ENCODE measurements around the gene TARDBP. TPM values are rescaled to one million over a fixed set of nuclear protein-coding genes. Genes with fewer than 3 reads are reported as not detected.

TARDBP gene
- polyA plus RNA-seq, 1 donor from 2014 or later = 129 TPM

DNA sequence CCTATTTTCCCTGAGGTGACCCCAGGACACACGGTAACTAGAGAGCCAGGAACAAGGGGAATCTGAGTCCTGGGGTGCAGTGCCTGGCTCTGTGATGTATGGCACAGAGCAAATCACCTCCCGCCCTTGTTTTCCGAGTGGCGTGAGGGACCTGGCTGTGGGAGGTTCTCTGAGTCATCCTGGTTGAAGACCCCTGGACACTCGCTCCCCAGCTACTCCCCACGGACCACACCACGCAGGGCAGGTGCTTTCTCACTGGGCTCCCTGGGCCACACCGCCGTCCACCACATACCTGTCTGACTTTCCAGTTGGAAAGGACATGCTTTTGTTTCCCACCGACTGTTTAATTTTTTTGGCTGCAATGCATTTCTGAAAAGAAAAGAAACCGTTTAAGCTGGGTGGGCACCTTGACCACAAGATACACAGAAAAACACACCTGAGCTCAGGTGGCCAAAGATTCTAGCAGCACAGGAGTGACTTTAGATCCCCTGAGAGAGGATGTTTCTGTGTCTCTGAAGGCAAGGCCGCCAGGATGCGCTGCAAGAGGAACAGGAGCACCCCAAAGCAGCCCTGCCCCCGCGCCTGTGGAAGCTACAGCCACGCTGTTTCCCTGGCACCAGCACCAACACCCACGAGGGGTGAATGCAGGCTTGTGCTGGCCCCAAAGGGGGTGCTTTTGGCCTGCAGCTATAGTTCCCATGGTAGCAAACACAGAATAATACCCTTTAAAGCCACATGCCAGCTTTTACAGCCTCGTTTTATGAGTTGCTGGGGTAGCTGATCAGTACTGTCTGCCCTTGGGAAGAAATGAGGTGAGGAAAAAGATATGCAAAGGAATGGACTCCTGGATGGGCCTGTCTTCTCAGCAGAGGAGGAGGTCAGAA is 55.5 kb downstream of the TARDBP start:
- H3K4me3 ChIP-seq (ENCODE audit: low read length) = no peak overlapping the region
- no peaks in the 10 kb centered on the region for H3K27me3 ChIP-seq (ENCODE audit: insufficient read depth, low read depth, low read length)
- H3K79me2 ChIP-seq (replicated peaks; ENCODE audit: insufficient read depth, low read length) = no peaks in the 10 kb centered on the region
- no peaks in the 10 kb centered on the region for H3F3A ChIP-seq (ENCODE audit: insufficient read depth, low read length, poor library complexity, severe bottlenecking)
- no peak overlapping the region for H3K4me2 ChIP-seq (ENCODE audit: low read length)
- no peaks in the 10 kb centered on the region for H3K9me2 ChIP-seq (ENCODE audit: insufficient read depth, low read length)
- H3K9ac ChIP-seq (ENCODE audit: low read length) = no peak overlapping the region
- TF ChIP-seq SMC3 (conservative IDR thresholded peaks at IDR 0.05; ENCODE audit: poor library complexity) = no peak
- no peak for TF ChIP-seq REST (IDR thresholded peaks at IDR 0.05; ENCODE audit: borderline replicate concordance)
- TF ChIP-seq EZH2 (IDR thresholded peaks at IDR 0.05; ENCODE audit: borderline replicate concordance, insufficient read depth, low read length, poor library complexity, severe bottlenecking) = no peak
- no peak for TF ChIP-seq EP300 (conservative IDR thresholded peaks at IDR 0.05; ENCODE audit: poor library complexity, severe bottlenecking)
- TF ChIP-seq CTCF (IDR thresholded peaks at IDR 0.05; ENCODE audit: poor library complexity, severe bottlenecking) = no peak
- no peak for TF ChIP-seq MXI1 (conservative IDR thresholded peaks at IDR 0.05; ENCODE audit: poor library complexity, severe bottlenecking)
- TF ChIP-seq RAD21 (conservative IDR thresholded peaks at IDR 0.05) = no peak
- TF ChIP-seq TAF1 (IDR thresholded peaks at IDR 0.05; ENCODE audit: low read depth) = no peak
- no peak for TF ChIP-seq POLR2AphosphoS5 (IDR thresholded peaks at IDR 0.05)
- no peaks in the 10 kb centered on the region for H4K20me1 ChIP-seq (ENCODE audit: insufficient read depth)
- no peak overlapping the region for H2AFZ ChIP-seq (ENCODE audit: low read depth, low read length)
- no peak overlapping the region for H3K27ac ChIP-seq (ENCODE audit: low read length)
- peaks cover 15% of the 10 kb centered on the region for H3K36me3 ChIP-seq (ENCODE audit: insufficient read depth, low read length)
- no peaks in the 10 kb centered on the region for H3K9me3 ChIP-seq (ENCODE audit: low read length)

DNA sequence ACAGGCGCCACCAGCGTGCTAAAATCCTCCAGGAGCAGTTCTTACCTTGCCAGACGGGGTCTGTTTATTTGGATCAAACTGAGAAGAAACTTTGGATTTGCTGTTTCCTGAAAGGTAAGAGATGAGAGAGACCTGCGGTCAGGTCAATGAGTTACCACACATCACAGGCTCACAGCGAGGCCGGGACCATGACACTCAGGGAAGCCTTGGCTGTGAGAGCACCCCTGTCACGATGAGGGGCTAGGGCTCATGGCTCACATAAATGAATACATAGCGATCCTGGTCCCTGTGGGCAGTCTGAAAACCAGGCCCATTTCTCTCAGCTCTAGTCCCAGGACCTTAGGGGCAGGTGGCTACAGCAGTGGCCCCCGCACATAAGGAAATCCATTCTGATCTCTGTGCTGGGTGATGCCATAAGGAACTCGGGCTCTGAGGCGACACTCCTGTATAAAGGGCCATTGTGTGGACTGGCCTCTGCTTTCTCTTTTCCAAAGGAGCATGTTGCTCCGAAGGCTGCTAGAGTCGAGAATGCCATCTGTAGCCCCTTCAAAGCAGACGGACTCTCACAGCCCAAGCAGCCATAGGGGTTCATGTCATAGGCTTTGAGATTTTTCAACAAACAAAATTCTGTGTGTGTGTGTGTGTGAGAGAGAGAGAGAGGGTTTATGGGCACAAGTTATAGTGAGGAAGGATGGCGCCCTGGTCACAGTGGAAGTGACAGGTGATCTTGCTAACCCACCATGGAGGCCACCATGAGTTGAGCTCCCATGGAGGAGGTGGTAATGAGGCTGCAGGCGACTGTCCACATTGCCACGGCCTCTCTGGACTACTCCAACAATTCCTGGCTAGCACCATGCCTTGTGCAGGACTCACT is 56.4 kb downstream of the TARDBP start:
- no peaks in the 10 kb centered on the region for H3K9me3 ChIP-seq (ENCODE audit: low read length)
- H3K4me2 ChIP-seq (ENCODE audit: low read length) = no peak overlapping the region
- H2AFZ ChIP-seq (ENCODE audit: low read depth, low read length) = no peak overlapping the region
- no peak overlapping the region for H3K27ac ChIP-seq (ENCODE audit: low read length)
- H3K79me2 ChIP-seq (replicated peaks; ENCODE audit: insufficient read depth, low read length) = no peaks in the 10 kb centered on the region
- no peak overlapping the region for H3K4me3 ChIP-seq (ENCODE audit: low read length)
- no peaks in the 10 kb centered on the region for H3K9me2 ChIP-seq (ENCODE audit: insufficient read depth, low read length)
- no peaks in the 10 kb centered on the region for H4K20me1 ChIP-seq (ENCODE audit: insufficient read depth)
- peaks cover 11% of the 10 kb centered on the region for H3K36me3 ChIP-seq (ENCODE audit: insufficient read depth, low read length)
- no peak overlapping the region for H3K9ac ChIP-seq (ENCODE audit: low read length)
- TF ChIP-seq REST (IDR thresholded peaks at IDR 0.05; ENCODE audit: borderline replicate concordance) (no peak), TAF1 (IDR thresholded peaks at IDR 0.05; ENCODE audit: low read depth) (no peak), CTCF (IDR thresholded peaks at IDR 0.05; ENCODE audit: poor library complexity, severe bottlenecking) (no peak), EP300 (conservative IDR thresholded peaks at IDR 0.05; ENCODE audit: poor library complexity, severe bottlenecking) (no peak), POLR2AphosphoS5 (IDR thresholded peaks at IDR 0.05) (no peak)
- H3K27me3 ChIP-seq (ENCODE audit: insufficient read depth, low read depth, low read length) = no peaks in the 10 kb centered on the region
- no peaks in the 10 kb centered on the region for H3F3A ChIP-seq (ENCODE audit: insufficient read depth, low read length, poor library complexity, severe bottlenecking)

Data from neural cell (in vitro differentiated cells).